NCI-H1694 treated with DMSO at 0.1 percent for 48 hours (cell line): ENCODE results near the gene KCNN3.

Experiments
- DNase-seq: peaks from one replicate; lab custom pipeline; 2025; lab: John Stamatoyannopoulos, UW

KCNN3 gene

DNA sequence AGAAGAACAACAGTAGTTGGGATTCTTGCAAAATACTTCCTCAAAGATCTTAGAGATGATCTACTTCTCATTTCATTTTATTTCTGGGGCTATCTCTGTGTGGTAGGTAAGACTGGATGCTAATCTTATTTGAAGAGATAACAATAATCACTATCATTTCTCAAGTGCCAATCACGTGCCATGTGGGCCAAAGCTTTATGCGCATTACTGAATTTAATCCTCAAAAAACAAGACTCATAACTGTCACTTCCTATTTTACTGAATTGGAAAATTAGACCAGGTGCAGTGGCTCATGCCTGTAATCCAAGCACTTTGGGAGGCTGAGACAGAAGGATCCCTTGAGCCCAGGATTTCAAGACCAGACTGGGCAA is 121.7 kb downstream of the KCNN3 start:
- no peak for DNase-seq

DNA sequence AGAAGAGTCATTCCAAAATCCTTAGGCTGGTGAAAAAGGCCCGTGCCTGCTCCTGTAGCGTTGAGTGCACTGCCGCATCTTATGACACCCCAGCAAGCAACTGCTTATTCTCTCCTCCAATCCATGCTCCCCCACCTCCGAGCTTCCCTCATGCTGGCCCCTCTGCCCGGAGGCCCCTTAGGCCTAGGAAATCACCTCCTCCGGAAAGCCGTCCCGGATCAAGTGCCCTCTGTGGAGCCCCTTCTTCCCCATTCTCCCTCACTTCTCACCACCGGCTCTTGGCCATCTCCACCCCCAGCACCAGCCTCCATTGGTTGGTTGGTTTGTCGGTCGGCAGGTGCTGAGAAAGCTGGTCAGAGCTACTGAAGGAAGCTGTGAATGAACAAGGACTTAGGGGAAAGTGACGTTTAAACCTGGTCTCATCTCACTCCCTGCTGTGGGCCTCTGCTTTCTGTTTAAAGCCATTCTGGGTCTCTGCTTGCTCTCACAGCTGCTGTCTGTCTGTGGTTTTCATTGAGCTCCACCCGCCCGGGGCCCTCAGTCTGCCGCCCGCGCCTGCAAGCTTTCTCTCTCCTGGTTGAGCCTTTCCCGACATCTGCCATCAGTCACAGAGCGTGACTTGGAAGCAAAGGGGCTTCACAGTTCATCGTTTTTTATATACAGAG is 122.2 kb downstream of the KCNN3 start:
- peak; percentile 90 for DNase-seq

DNA sequence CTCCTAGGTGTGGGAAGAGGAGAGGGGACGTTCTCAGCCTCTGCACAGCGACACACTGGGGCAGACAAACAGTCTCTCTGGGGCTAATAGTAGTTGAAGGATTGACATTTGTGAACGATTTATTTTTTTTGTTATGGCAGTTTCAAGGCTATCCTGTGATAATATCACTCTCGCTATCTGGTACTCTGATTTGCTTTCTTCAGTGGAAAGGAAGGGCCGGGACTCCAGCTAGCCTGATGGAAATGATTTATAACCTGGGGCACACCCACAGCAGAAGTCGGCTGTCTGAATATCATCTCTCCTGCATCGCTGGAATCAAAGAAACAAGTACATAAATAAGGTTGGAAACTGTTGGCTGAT is 122.7 kb downstream of the KCNN3 start:
- DNase-seq: no peak

DNA sequence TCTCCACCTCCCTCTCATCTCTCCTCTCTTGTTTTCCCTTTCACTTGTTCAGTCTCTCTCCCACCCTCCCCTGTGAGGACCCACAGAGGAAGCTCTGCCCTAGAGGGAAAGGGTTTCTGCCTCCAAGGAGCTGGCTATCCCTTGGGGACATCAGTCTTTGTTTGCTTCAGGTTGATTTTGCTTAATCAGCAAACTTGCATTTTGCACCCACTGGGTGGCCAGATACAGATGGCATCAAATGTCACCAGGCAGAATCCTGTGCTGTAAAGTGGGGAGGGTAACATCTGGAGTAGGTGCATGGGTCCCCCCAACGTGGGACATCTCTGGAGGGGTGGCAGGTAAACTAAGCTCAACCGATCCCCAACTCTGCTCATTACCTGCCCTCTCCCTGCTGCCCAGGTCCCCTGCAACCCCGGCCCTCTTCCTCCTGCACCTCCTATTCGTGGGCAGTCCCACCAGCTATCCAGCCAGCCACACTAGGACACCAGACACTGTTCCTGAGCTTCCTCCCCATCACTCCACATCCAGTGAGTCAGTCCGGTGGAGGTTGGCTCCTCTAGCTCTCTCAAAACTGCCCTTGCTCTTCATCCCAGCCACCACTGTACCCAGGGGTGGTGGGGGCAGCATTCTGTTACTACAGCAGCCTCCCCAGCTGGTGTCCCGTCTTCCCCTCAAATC is 123.3 kb downstream of the KCNN3 start:
- no peak for DNase-seq

DNA sequence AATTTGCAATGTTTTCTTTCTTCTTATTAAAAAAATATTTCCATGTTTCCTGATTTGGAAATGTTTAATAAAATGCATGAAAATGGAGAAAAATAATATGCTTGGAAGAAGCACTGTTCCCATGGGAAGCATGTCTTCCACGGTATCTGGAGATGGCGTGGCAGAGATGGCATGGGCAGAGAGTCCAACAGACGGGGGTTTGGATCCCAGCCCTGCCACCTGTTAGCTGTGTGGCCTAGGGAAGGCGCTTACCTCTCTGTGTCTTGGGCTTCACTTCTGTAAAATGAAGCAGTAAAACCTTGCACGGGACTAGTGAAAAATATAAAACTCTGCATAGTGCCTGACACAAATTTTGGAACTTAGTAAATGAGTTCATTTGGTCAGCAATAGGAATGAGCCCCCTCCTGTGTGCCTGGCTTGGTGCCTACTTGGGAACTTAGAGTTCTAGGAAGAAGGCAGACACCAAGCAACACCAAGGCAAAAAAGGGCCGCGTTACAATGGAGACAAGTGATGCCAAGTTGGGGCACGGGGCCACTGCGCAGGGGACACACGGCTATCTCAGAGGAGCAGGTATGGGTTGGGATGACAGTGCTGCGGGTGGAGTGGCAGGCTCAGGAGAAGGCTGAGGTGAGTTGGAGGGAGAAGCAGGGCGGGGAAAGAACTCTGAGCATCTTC is 124.2 kb downstream of the KCNN3 start:
- no peak for DNase-seq

DNA sequence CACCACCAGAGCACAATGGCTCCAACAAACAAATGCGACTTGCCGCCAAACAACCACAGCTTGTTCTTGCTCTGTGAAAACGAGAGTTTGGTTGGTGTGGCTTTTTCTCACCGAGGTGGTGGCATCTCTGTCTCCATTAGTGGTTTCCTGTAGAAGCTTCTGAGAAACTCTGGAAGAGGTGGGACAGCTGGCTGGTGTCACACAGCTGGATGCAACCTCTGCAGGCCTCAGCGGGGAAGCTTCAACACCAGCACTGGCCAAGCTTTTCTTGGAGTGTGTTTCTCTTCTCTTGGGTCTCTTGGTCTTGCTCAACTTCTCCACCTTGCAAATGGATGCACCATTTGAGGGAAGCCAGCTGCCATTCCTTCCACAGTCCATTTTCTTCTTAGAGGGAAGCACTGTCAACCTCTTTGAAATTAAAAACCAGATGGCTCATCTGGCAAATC is 124.8 kb downstream of the KCNN3 start:
- DNase-seq: no peak

DNA sequence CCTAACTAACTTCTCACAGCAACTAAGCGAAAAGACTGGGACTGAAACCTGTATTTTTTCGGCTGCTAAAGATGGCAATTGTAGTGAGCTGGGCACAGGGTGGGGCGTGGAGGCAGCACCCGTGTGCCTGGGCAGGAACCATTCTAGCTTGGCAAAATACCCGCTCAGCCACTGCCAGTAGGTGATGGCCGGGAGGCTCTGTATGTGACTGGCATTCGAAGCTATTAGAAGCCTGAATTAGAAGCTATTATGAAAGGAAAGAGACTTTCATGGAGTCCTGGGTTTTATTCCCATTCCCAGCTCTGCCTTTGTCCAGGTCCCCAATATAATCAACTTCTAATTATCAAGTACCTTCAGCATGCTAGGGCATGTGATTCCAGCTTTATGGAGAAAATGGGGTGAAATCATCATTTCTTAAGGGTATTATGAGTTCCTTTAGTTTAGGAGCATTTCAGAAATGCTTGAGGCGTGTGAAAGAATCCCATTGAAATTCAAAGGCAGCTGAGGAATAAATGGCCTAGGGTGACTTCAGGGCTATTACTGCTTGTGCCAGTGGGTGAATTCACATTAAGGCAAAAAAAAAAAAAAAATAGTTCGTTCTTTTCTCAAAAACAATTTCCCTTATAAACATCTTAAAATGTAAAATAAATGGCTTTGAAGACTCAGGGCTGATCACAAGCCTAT is 125.6 kb downstream of the KCNN3 start:
- DNase-seq: no peak

DNA sequence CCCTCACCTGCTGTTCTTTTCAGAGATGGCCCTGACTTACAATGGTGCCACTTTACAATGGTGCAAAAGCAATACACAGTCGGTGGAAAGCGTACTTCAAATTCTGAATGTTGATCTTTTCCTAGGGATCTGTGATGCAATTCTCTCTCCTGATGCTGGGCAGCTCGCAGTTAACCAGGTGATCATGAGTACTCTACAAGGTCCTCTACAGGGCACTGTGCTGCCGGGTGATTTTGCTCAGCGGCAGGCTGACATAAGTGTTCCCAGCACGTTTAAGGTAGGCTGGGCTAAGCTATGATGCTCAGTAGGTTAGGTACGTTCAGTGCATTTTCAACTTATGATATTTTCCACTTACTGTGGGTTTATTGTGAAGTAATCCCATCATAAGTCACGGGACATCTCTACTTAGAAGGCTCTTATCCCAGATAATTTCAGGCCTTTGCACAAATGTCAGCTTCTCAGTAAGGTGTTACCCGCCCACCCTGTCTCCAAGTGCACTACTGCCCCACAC is 126.5 kb downstream of the KCNN3 start:
- DNase-seq: no peak

DNA sequence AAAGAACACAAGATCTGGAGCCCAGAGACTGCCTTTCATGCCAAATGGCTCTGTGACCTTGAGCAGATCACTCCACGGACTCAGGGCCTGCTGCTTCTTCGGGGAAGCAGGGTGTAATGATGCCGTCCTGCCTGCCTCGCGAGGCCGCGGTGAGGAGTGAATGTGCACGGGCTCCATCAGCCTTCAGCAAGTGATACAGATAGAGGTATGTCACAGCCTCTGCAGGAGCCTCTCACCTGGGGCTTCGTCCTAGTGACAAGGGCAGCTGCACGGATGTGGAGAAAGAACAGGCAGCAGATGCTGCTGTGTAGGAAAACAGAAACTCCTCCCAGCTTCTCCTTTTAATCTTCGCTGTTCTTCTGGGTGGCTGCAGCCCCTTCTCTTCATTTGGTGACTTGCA is 127.5 kb downstream of the KCNN3 start:
- DNase-seq: no peak

DNA sequence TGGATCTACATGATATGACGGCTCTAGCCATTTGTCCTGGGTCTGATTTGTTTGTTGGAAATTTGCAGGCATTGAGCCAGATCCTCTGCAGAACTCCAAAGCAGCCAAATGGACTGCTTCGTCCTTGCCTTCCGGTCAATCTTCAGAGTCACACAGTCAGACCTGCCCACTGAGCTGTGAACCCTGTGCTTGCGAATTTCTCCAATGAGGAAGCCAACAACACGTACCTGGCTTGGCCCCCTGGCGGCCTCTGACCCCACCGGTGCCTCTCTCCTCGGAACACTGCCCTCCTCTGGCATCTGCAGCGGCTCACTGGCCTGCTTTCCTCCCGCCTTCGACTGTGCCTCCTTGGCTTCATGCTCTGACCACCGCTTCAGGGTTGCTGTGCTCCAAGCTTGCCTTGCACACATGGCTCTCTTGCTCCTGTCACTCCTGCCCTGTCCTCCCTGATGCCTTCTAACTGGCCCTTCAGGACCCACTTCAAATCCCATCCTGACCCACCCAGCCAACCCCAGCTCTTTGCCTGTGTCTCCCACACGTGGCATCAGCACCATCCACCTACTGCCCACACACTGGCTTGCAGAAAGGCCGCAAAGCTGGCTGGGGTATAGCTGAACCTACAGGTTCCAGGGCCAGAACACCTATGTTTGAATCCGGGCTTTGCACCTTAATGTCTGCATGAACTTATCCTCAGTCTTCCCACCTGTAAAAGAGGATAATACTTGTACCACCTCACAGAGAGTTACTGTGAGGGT is 128.2 kb downstream of the KCNN3 start:
- no peak for DNase-seq

DNA sequence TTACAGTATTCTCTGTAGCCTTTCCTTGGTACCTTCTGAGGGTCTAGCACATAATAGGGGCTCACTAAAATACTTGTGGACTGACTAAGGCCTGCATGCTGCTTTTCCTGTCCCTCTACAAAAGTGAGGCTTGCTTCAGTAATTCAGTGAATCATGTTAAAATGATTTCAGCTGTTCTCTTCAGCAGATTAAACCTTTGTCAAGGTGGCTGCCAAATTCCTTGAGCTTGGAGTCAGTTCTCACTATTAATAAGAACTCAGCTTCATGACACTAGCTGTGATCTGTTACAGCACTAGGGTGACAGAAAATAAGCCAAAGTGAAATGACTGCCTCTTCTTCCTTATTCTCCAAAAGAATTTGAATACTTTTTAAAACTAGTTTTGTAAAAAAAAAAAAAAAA is 128.8 kb downstream of the KCNN3 start:
- DNase-seq: no peak

DNA sequence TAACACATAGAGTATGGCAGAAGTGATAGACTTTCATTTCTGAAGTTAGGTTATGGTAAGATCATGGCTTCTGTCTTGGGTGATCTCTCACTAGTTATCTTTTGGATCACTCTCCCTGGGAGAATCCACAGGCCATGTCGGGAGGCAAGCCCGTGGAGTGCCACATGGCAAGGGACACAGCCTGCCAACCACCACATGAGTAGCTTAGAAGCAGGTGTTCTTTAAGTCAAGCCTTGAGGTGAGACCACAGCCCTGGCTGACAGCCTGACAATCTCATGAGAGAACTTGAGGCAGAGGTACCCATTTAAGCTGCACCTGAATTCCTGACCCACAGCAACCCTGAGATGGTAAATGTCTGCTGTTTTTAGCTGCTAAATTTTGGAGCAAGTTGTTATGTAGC is 130.4 kb downstream of the KCNN3 start:
- no peak for DNase-seq

DNA sequence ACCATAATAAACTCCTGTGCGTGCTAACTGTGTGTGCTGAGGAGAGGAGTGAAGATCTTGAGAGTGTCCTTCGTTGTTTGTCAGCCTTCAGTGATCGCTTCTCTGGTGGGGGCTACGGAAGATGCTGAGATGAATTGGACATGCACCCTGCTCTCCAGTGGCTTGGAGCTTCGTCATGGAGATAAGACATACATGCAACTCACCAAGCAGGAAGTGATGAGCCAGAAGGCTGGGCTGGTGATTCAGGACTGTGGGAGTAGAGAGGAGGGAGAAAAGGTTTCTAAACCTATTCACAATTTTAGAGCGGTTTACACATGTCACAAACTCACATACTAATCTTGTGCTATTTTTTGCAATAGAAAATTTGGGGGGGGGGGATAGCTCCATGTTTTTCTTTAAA is 133.2 kb downstream of the KCNN3 start:
- no peak for DNase-seq

DNA sequence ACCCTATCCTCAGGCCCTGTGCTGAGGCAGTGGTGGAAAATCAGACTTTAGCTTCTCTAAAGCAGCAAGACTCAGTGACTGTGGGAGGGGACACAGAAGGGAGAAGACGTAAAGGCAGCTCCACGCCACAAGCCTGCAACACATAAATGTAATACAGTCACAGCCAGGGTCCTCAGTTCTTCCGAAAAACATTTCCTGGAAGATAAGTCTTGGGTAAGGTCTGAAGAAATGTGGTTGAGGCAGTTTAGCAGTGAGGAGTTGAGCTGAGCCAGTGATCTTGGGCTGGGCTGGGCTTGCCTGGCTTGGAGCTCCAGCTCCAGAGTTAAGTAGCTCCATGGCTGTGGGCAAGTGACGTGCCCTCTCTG is 134.3 kb downstream of the KCNN3 start:
- DNase-seq: no peak

DNA sequence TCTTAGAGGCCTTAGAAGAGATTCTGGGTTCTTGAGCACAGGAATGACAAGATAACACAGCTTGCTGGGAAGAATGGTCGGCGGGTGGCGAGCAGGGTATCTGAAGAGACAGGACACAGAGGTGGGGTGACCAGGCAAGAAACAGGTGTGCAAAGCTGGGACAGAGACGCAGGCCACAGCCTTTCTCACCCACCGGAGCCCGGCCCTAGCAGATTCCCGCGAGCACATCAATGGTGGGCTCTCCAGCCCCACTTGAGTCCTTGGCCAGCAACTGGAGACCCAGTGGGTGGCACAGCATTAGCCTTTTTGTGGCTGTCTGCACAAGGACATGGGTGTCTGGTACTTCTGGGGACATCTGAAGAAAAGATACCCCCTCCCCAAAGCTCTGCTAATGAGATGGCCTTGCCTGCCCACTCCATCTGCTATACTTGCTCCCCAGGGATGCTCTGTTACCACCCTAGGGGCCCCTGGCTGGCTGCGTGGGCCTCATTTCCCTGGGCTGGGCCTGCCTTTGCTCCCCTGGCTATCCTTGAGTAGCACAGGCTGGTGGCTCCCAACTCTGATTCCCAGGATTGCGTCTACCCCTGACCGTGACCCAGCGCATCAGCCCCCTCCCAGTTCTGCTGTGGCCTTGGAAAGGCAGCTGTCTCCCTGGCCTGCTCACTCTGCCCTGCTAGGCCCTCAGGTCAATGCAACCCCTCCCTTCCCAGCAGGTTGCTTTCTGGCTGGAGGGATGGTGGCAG is 134.8 kb downstream of the KCNN3 start:
- no peak for DNase-seq

DNA sequence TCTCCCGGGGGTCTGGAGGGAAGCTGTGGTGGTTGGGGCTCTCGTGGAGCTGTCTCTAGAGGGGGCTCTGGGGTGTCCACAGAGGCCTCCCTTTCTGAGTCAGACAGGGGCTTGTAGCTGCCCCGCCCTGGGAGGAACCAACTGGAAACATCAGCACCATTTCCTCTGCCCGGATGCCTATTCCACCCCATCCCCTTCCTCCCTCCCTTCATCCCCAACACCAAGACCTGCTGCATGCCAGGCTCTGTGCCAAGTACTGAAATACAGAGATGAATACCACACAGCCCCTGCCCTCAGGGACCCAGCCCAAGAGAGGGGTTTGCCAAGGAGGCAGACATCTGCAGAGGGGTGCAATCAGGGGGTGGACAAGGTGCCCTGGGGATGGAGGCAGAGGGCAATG is 136.5 kb downstream of the KCNN3 start:
- peak; percentile 17 for DNase-seq

DNA sequence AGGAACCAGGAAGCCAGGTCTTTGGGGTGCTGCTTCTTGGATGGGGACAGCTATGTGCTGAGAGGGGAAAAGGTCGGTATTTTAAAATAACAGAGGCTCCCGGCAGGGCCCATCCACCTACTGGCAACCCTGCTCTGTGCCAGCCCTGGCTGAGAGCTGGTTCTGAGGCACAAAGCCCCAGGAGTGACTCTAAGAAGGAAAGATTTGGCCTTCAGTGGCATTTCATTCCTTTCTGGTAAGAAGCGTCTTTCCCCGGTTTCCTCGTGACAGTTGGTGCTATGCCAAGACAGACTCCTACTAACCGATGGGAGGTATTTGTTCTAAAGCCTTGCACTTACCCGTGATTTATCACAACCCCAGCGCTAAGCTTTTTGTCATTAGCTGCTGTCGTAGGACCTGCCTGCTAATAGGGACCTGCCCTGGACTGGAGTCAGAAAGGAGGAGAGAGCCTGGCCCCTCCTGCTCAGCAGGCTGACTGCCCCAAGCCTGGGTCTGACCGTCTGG is 139.0 kb downstream of the KCNN3 start:
- no peak for DNase-seq

DNA sequence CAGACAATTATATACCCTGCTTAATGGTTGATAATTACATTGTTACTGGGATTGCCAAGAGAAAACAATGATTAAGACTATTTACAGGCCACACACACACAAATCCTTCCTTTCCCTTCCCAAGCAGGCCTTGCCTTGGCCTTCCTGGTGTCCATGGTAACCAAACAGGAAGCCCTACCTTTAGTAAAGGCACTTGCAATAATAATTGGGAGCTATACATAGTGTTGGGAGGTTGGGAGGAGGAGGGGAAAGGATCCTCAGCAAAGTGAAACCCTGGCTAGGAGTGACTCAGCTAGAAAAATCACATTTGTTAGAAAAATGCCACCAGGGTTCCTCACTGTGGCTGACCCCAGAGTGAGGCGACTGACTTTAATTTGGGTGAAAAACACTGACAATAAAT is 139.8 kb downstream of the KCNN3 start:
- DNase-seq: no peak

DNA sequence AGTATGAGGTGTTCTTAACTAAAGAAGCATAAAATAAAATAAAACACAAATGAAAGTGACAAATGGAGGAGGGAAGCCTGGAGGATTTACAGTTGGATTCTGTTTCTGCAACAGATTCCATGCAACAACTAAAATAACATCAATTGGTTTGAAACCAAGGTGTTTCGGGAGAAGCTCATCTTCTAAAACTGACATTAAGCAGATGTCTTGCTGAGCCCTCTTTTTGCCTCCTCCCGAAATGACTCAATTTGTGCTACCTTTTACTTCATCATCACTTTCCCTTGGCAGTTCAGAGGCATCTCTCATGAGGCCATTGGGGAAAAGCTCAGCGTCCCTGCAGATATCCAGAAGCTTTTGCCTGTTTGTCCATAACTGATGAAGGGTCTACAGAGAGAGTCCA is 140.5 kb downstream of the KCNN3 start:
- DNase-seq: no peak

DNA sequence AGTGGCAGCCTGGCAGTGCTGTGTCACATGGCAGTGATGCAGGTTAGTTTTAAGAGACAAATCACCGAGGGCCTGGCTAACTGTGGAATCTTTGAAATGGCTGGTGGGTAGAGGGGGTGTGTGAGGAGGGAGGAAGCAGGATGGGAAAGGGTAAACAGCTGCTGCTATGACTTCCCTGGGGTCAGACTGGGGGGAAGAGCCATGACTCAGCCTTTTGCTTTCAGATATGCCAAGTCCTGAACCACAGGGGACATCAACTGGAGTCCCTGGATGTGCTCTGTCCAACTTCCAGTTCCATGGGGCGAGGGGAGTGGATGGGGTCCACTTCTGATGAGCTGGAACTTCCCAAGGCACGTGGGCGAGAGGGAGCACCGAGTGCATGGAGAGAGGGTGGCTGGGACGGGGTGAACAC is 141.0 kb downstream of the KCNN3 start:
- no peak for DNase-seq
